OCI-LY3 (cell line): Measurements from ENCODE around the gene ZCCHC14.
"Not testable (repeated sequence)": the region's sequence is repeated elsewhere in the genome, so short reads cannot be mapped to it uniquely, and the experiment has no call there.

Experiments
- CTCF ChIP-seq: fragments of 200-600, 300-600 bp; sonication (generic); IDR thresholded peaks from 2 replicates; pipeline ENCODE4 v1.5.1; 2014; ENCODE audit warnings: antibody characterized with exemption, low read length, low read depth
- EZH2phosphoT487 ChIP-seq: fragments of 200-600 bp; shearing (Covaris generic); IDR thresholded peaks from 2 replicates; pipeline ENCODE4 v1.6.1; 2018; ENCODE audit warnings: antibody characterized with exemption, mixed run types, low read depth

GRCh38 chr16:87362828-87363559 lies 129.8 kb downstream of the ZCCHC14 start:
- TF ChIP-seq CTCF, EZH2phosphoT487: not testable (repeated sequence)
